HG02840 (cell line): ENCODE results near the gene MNDA.

Experiments used
- ATAC-seq: cut with Tn5 transposase; IDR thresholded peaks from one replicate; pipeline ENCODE4 v1.9.1; 2021; ENCODE audit warnings: mild to moderate bottlenecking, moderate library complexity, moderate number of reproducible peaks; ENCODE audit not compliant: unreplicated experiment, low FRiP score

The MNDA gene

GRCh38 chr1:158830904-158831507 lies at the start of gene MNDA:
Gene MNDA (plus strand): TSS chr1:158831351. CDS start chr1:158842154, 10,803 bp downstream.
- peak; percentile 91 for ATAC-seq

- ATAC-seq, result no peak
These were observed 37.5 kb upstream of the MNDA start for GRCh38 chr1:158793604-158794003.

GRCh38 chr1:158794247-158794646 lies 36.9 kb upstream of the MNDA start:
- no peak for ATAC-seq

- no peak for ATAC-seq
These were observed 32.6 kb upstream of the MNDA start for GRCh38 chr1:158798531-158798930.

- no peak for ATAC-seq
These were observed 31.5 kb upstream of the MNDA start for GRCh38 chr1:158799689-158800088.

- no peak for ATAC-seq
These were observed 30.6 kb upstream of the MNDA start for GRCh38 chr1:158800526-158800925.

GRCh38 chr1:158801396-158801795 lies 29.8 kb upstream of the MNDA start:
- ATAC-seq, result no peak

- ATAC-seq, result no peak
These were observed 27.5 kb upstream of the MNDA start for GRCh38 chr1:158803678-158804077.

- no peak for ATAC-seq
These were observed 24.1 kb upstream of the MNDA start for GRCh38 chr1:158806916-158807536.

GRCh38 chr1:158809256-158809655 lies 21.9 kb upstream of the MNDA start:
- ATAC-seq, result no peak

GRCh38 chr1:158809862-158810261 lies 21.3 kb upstream of the MNDA start:
- no peak for ATAC-seq

GRCh38 chr1:158810311-158810710 lies 20.8 kb upstream of the MNDA start:
- no peak for ATAC-seq

GRCh38 chr1:158812336-158812735 lies 18.8 kb upstream of the MNDA start:
- no peak for ATAC-seq

- no peak for ATAC-seq
These were observed 18.0 kb upstream of the MNDA start for GRCh38 chr1:158813164-158813563.

- ATAC-seq, result no peak
These were observed 16.2 kb upstream of the MNDA start for GRCh38 chr1:158814970-158815369.

- ATAC-seq, result no peak
These were observed 12.6 kb upstream of the MNDA start for GRCh38 chr1:158818560-158818959.

GRCh38 chr1:158818975-158819431 lies 12.1 kb upstream of the MNDA start:
- ATAC-seq, result no peak

GRCh38 chr1:158819461-158820443 lies 11.4 kb upstream of the MNDA start:
- no peak for ATAC-seq

GRCh38 chr1:158821723-158822122 lies 9.4 kb upstream of the MNDA start:
- no peak for ATAC-seq

GRCh38 chr1:158830074-158830677 lies 975 bp upstream of the MNDA start:
- ATAC-seq, result peak; percentile 48

GRCh38 chr1:158833264-158833663 lies 2.1 kb downstream of the MNDA start:
- no peak for ATAC-seq
